RWPE1 (cell line): Measurements from ENCODE around the gene ACER3.

Experiments used
- CTCF ChIA-PET: fragments of 350-600 bp; sonication (Branson Sonifier 250); formaldehyde crosslinking; extraction: SDS; loops from one replicate; lab custom pipeline; 2021; lab: Yijun Ruan, JAX
- POLR2A ChIA-PET: fragments of 400-600 bp; formaldehyde crosslinking; extraction: SDS; loops from one replicate; lab custom pipeline; 2020; ENCODE audit warnings: antibody characterized with exemption; ENCODE audit not compliant: low non-redundant PET; lab: Yijun Ruan, JAX
- DNase-seq: peaks from one replicate; pipeline ENCODE4 v3.0.0; 2012; ENCODE audit warnings: low spot score
- H3K27ac ChIP-seq: fragments of 450-650 bp; 2 replicates; pipeline ENCODE4 v1.5.1; 2017
- CTCF ChIP-seq: fragments of 450-650 bp; conservative IDR thresholded peaks from 2 replicates; pipeline ENCODE4 v1.5.1; 2017; ENCODE audit warnings: low read depth, mild to moderate bottlenecking

Gene ACER3

DNA sequence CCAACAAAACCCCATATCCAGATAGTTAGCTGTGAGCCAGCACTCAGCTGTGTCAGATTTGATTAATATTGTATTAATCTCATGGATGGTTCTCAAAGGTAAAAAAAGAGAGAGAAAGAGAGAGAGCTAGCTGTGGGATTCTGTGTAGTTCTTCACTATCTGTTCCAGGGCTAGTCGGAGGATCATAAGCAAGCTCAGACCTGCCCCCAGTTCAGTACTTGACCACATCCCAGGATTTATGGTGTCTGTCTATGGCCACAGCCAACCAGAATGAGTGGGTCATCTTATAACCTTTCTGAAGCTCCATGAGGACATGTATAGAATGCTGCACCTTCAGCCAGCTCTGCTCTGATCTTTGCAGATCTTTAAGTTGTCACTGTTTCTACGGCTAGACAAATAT is 160.0 kb downstream of the ACER3 start:
- TF ChIP-seq CTCF = no peak
- no peak overlapping the region for H3K27ac ChIP-seq
- DNase-seq = no peak
- ChIA-PET CTCF (interaction anchor here (0.5 kb wide), 1 partner anchor 702 kb away, joined by 3 read pairs; no protein-coding TSS in a partner anchor), POLR2A (interaction anchor here (0.6 kb wide), 1 partner anchor 176 kb away, joined by 4 read pairs; no protein-coding TSS in a partner anchor)

DNA sequence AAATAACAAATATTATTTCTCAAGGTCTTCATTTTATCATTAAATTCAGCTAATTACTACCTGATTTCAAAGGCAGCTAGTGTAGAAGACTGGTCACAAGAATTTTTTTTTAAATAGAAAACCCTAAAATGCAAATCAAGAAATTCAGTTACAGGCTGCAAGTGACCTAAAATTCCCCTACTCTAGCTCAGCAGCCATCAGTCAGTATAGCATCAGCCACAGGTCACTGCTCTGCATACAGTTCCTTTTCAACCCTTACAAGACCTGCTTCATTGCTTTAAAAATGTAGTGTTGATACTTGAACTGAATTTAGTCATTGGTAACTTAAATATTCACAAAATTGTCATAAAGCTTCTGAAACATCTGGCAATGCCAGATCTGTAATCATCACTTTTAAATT is 164.0 kb downstream of the ACER3 start:
- no peak overlapping the region for H3K27ac ChIP-seq
- CTCF ChIA-PET = interaction anchor here (1.4 kb wide), 1 partner anchor 15 kb away, joined by 12 read pairs; no protein-coding TSS in a partner anchor
- no peak for TF ChIP-seq CTCF
- POLR2A ChIA-PET = no interaction called here
- DNase-seq = no peak

- DNase-seq = no peak
- POLR2A ChIA-PET = no interaction called here
- CTCF ChIA-PET = interaction anchor here (0.7 to 1.1 kb wide), 3 partner anchors 107 to 181 kb away, joined by 3 to 4 read pairs (median 3); no protein-coding TSS in a partner anchor
- H3K27ac ChIP-seq = no peak overlapping the region
- no peak for TF ChIP-seq CTCF
Observed at GRCh38 chr11:77026221-77026620, 165.5 kb downstream of the ACER3 start.

DNA sequence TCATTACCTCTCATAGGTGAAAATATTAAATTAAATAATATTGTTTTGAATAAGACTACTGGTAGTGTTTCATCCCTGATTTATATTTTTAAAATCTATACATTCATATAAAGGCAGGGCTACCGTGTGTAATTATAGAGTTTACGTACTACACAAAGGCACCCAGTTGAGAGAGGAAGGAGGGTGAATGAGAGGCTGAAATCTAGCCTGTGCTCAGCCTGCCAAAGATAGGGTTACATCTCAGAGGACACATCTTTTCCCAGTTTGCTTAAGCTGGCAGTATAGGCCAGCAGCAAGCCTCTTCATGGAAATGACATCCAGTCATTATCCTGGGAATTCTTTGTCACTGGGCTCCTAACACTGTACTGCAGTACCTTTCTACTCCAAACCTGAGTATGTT is 166.0 kb downstream of the ACER3 start:
- TF ChIP-seq CTCF = no peak

DNA sequence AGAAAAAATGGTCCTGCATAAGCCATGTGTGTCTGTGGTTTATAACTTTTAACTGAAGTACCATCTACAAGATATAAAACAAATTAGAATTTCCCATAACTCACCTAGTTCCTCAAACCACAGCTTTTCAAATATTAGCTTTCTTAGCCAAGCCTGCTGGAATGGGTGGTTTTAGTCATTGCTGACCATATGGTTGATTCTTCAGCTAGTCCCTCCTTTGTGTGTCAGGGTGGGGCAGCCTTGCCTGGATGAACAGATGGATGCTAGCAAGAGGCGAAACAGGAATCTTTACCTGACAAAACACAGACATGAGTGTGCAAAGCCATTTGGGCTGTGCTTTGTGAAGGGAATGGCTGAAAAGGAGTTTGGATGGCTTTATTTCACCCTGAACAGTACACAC is 166.6 kb downstream of the ACER3 start:
- no peak for DNase-seq
- no peak for TF ChIP-seq CTCF
- POLR2A ChIA-PET = no interaction called here
- no peak overlapping the region for H3K27ac ChIP-seq
- CTCF ChIA-PET = interaction anchor here (0.8 to 1.1 kb wide), 2 partner anchors 12 to 109 kb away, joined by 3 read pairs; no protein-coding TSS in a partner anchor

More for the DNA sequence above, 166.0 kb downstream of the ACER3 start:
- ChIA-PET CTCF (interaction anchor here (0.7 to 1.1 kb wide), 3 partner anchors 13 to 182 kb away, joined by 3 to 4 read pairs (median 3); no protein-coding TSS in a partner anchor), POLR2A (no interaction called here)
- DNase-seq = no peak
- no peak overlapping the region for H3K27ac ChIP-seq

DNA sequence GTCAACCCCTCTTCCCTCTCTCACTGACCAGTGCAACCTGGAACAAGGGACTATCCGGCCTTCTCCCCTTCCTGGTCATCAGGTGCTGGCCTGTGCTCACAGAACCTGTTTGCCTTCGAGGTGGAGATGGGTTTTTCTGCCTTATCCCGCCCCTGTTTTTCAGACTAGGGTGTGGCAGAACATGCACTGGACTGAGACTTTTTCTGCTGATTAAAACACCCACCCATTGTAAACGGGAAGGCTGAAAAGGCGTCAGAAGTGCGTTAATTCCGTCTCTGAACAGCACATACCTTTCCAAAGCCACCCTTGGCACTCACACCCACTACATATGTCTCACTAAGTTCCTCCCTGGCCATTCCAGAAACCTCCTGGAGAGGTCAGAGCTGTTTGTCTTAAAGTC is 169.1 kb downstream of the ACER3 start:
- ChIA-PET CTCF (no interaction called here), POLR2A (no interaction called here)
- H3K27ac ChIP-seq = no peak overlapping the region
- TF ChIP-seq CTCF = no peak
- DNase-seq = no peak
